ENCODE measurements around the gene KHSRP.

KHSRP gene

DNA sequence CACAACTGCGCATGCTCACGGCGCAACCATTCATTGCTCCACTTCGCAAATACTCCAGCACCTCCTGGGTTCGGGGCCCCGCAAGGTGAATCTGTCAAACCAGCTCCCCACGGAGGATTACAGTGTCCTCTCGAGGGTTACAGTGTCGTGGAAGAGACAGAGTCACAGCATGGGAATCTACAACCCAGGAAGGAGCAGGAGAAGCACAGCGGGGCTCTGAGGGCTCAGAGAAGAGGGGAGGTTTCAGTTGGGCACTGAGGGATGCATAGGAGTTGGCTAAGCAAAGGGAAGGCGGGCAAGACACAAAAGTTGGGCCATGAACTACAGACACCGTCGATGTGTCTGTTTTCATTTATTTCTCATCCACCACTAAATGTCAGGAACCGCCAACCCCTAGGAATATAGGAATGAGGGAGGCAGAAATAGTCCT lies 30.6 kb downstream of the KHSRP start:
- Histone ChIP-seq H3K4me1 (ENCODE audit: control insufficient read depth, insufficient read depth, low read length, poor library complexity, severe bottlenecking) (peaks cover 9% of the 10 kb centered on the region), H3K36me3 (ENCODE audit: control insufficient read depth, insufficient read depth, low read length) (peaks cover 11% of the 10 kb centered on the region), H3K4me3 (ENCODE audit: insufficient read depth, low read depth, low read length, poor library complexity, severe bottlenecking) (peak overlapping the region; percentile 79), H3K9me3 (ENCODE audit: control insufficient read depth, low read length) (no peaks in the 10 kb centered on the region), H3K27me3 (replicated peaks; ENCODE audit: control insufficient read depth, insufficient read depth, low read length, poor library complexity, severe bottlenecking) (no peaks in the 10 kb centered on the region), H3K27ac (ENCODE audit: insufficient read depth, low read length, poor library complexity, severe bottlenecking) (peak overlapping the region; percentile 97)
- peak in 1 of 3 donors; percentile 42 for DNase-seq

DNA sequence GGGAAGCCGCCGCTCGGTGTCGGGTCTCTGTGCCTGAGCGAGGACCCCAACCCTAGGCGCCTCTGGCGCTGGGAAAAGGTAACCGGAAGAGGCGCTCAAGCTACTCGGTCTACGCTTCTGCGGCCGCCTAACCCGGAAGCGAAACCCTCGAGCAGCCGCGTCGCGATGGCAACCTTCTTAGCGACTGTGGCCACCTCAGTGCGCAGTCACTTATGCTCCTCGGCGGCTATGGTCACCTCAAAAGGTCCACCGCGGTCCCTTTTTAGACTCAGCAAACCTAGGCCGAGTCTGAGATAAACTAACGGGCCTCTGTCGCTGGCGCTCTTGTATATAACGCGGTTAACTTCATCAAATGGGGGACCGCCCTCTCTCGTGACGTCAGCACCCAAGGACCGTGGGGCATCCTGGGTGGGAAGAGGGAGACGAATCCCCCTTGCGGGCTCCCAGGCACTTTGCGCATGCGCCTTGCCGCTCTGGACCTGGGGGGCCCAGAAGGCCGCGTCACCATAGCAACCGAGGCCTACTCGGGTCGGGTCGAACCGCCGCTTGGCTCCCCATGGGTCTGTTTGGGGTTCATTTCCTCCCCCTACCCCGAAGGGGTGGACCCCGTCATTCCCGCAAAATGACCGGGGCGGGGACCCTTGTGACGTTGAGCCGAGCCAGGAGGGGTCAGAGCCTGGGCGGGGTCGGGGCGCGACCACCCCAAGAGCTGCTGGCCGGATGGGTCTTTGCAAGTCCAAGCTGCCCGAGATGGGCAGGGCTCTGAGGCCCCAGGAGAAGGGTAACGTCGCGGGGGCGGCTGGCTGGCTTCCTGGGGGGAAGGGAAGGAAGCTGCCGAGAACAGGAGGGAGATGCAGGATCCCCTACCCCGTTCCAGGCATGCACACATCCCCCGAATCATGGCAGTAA lies 31.3 kb downstream of the KHSRP start, which contains the start of gene GTF2F1:
TSS of gene GTF2F1 (minus strand) at position 91 of the 909 bp plus-strand sequence. CDS start 169 bp downstream, outside the sequence.
- Histone ChIP-seq H3K27me3 (replicated peaks; ENCODE audit: control insufficient read depth, insufficient read depth, low read length, poor library complexity, severe bottlenecking) (no peaks in the 10 kb centered on the region), H3K4me3 (ENCODE audit: insufficient read depth, low read depth, low read length, poor library complexity, severe bottlenecking) (peak within 1 kb of the TSS; percentile 79), H3K4me1 (ENCODE audit: control insufficient read depth, insufficient read depth, low read length, poor library complexity, severe bottlenecking) (peaks cover 9% of the 10 kb centered on the region), H3K27ac (ENCODE audit: insufficient read depth, low read length, poor library complexity, severe bottlenecking) (peak within 1 kb of the TSS; percentile 97), H3K9me3 (ENCODE audit: control insufficient read depth, low read length) (no peaks in the 10 kb centered on the region), H3K36me3 (ENCODE audit: control insufficient read depth, insufficient read depth, low read length) (peaks cover 17% of the 10 kb centered on the region)
- DNase-seq = peak; percentile 86 to 93 (median 91)

DNA sequence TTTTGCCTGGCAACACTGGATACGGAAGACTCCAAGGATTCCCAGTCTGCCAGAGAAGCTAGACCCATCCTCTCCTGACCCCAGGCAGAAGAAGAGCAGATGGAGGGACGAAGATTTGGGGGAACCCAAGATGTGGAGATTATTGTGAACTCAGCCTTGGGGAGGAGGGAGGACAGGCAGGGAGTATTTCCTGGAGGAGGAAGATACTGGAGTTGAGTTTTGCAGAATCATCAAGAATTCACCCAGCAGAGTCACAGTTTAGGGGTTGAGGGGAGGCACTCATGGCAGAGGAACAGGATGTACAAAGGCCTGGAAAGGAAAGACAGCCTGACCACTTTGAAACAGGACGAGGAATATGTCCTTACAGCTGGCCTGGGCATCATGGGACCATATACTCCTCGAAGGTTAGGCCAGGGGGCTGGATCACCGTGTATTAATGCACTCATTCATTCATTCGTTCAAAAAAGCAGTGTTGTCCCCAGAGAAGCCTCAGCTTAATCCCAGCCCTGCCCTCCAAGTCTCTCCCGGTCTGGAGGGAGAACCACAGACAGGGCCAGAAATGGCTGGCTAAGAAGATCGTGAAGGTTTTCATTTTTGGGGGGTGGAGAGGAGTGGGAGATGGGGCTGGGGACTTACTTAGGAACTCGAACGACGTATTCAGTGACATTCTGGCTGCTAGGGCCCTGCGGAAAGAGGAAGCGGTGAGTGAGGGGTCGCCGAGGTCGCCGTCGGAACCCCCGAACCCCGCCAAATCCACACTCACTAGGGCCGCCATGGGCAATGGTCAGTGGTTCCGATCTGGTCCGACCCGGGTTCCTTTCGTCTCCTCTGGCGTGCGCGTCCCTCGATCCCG lies 32.2 kb downstream of the KHSRP start:
- Histone ChIP-seq H3K36me3 (ENCODE audit: control insufficient read depth, insufficient read depth, low read length) (peaks cover 26% of the 10 kb centered on the region), H3K4me1 (ENCODE audit: control insufficient read depth, insufficient read depth, low read length, poor library complexity, severe bottlenecking) (peaks cover 9% of the 10 kb centered on the region)

DNA sequence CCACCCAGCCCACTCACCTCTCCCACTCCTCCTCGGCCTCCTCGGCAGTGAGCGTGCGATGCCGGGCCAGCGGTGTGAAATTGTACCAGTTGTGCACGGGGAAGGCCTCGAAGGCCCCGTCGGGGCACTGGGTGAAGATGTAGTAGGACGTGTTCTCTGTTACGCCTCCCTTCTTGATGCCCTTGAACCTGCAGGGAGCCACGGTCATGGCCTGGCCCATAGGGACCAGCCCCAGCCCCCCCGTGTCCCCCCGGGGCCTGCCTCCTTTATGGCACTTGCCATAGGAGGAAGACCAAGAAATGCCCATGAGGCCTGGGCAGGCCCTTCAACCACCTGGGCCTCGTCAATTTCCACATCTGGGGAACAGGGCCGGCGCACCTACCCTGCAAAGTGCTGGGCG lies 37.2 kb downstream of the KHSRP start:
- Histone ChIP-seq H3K27me3 (replicated peaks; ENCODE audit: control insufficient read depth, insufficient read depth, low read length, poor library complexity, severe bottlenecking) (no peaks in the 10 kb centered on the region), H3K9me3 (ENCODE audit: control insufficient read depth, low read length) (no peaks in the 10 kb centered on the region), H3K36me3 (ENCODE audit: control insufficient read depth, insufficient read depth, low read length) (peaks cover 63% of the 10 kb centered on the region), H3K27ac (ENCODE audit: insufficient read depth, low read length, poor library complexity, severe bottlenecking) (no peak overlapping the region), H3K4me3 (ENCODE audit: insufficient read depth, low read depth, low read length, poor library complexity, severe bottlenecking) (no peak overlapping the region), H3K4me1 (ENCODE audit: control insufficient read depth, insufficient read depth, low read length, poor library complexity, severe bottlenecking) (peaks cover 4% of the 10 kb centered on the region)
- DNase-seq = no peak

More for the DNA sequence above, 32.2 kb downstream of the KHSRP start:
- H3K4me3 ChIP-seq (ENCODE audit: insufficient read depth, low read depth, low read length, poor library complexity, severe bottlenecking) = peak overlapping the region; percentile 79
- no peak for DNase-seq
- no peaks in the 10 kb centered on the region for H3K9me3 ChIP-seq (ENCODE audit: control insufficient read depth, low read length)
- H3K27ac ChIP-seq (ENCODE audit: insufficient read depth, low read length, poor library complexity, severe bottlenecking) = peak overlapping the region; percentile 97
- no peaks in the 10 kb centered on the region for H3K27me3 ChIP-seq (replicated peaks; ENCODE audit: control insufficient read depth, insufficient read depth, low read length, poor library complexity, severe bottlenecking)

DNA sequence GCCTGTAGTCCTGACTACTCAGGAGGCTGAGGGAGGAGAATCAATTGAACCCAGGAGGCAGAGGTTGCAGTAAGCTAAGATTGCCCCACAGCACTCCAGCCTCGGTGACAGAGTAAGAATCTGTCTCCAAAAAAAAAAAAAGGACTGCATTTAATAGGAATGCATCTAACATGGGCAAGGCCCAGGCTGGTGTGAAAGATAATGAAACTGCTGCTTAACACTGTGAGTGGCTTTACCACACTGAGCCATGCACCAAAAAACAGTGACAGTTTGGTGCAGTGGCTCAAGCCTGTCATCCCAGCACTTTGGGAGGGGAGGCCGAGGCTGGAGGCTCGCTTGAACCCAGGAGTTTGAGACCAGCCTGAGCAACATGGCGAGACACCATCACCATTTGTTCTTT lies 40.2 kb downstream of the KHSRP start:
- Histone ChIP-seq H3K4me1 (ENCODE audit: control insufficient read depth, insufficient read depth, low read length, poor library complexity, severe bottlenecking) (no peaks in the 10 kb centered on the region), H3K27me3 (replicated peaks; ENCODE audit: control insufficient read depth, insufficient read depth, low read length, poor library complexity, severe bottlenecking) (no peaks in the 10 kb centered on the region), H3K4me3 (ENCODE audit: insufficient read depth, low read depth, low read length, poor library complexity, severe bottlenecking) (no peak overlapping the region), H3K27ac (ENCODE audit: insufficient read depth, low read length, poor library complexity, severe bottlenecking) (no peak overlapping the region), H3K9me3 (ENCODE audit: control insufficient read depth, low read length) (no peaks in the 10 kb centered on the region), H3K36me3 (ENCODE audit: control insufficient read depth, insufficient read depth, low read length) (peaks cover 81% of the 10 kb centered on the region)
- DNase-seq = no peak

DNA sequence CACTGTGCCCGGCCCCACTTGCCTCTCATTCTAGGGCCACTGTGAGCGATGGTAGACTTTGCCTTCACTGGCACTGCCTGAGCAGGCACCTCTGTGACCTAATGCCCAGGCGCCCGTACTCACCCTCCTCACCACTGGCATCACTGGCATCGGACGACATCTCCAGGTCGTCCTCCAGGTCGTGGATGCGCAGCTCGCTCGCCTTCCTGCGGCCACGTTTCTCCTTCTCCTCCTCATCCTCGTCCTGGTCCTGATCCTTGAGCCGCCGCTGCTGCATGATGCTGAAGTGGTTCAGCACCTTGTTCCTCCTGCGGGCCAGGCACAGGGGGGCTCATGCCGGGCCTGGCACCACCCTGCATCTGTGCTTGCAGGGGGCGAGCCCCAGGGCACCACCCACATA lies 41.4 kb downstream of the KHSRP start:
- peaks cover 72% of the 10 kb centered on the region for H3K36me3 ChIP-seq (ENCODE audit: control insufficient read depth, insufficient read depth, low read length)
- H3K27ac ChIP-seq (ENCODE audit: insufficient read depth, low read length, poor library complexity, severe bottlenecking) = no peak overlapping the region
- no peaks in the 10 kb centered on the region for H3K27me3 ChIP-seq (replicated peaks; ENCODE audit: control insufficient read depth, insufficient read depth, low read length, poor library complexity, severe bottlenecking)
- H3K4me3 ChIP-seq (ENCODE audit: insufficient read depth, low read depth, low read length, poor library complexity, severe bottlenecking) = no peak overlapping the region
- no peaks in the 10 kb centered on the region for H3K9me3 ChIP-seq (ENCODE audit: control insufficient read depth, low read length)
- DNase-seq = no peak
- no peaks in the 10 kb centered on the region for H3K4me1 ChIP-seq (ENCODE audit: control insufficient read depth, insufficient read depth, low read length, poor library complexity, severe bottlenecking)

DNA sequence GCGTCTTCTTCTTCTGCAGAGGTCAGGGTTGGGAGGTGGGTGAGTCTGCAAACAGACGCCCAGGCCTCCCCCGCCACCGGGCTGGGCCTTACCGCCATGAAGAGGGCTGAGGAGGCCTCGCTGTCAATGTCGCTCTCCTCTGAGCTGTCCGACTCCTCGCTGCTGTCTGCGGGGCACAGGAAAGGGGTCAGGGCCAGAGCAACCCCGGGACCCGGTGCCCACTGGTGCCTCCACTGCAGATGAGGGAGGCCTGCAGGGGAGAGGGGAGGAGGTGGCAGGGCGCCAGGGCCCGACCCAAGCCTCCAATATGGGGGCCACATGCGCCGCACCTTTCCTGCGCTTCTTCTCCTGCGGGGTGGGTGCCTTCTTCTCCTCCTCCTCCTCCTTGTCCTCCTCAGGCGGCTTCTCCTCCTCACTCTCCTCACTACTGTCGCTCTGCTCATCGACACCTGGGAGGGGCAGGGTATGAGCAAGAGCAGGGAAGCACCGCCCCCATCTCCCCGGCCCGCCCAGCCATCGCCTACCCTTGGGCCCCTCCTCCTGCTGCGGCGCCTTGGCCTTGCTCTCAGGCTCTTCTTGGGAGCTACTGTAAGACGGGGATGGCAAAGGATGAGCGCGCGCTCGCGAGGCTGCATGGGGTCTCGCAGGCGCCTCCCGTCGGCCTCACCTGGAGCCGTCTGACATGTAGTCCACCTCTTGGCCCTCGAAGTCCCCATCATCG lies 43.4 kb downstream of the KHSRP start:
- no peak overlapping the region for H3K27ac ChIP-seq (ENCODE audit: insufficient read depth, low read length, poor library complexity, severe bottlenecking)
- peaks cover 52% of the 10 kb centered on the region for H3K36me3 ChIP-seq (ENCODE audit: control insufficient read depth, insufficient read depth, low read length)
- no peaks in the 10 kb centered on the region for H3K4me1 ChIP-seq (ENCODE audit: control insufficient read depth, insufficient read depth, low read length, poor library complexity, severe bottlenecking)
- DNase-seq = no peak
- no peaks in the 10 kb centered on the region for H3K9me3 ChIP-seq (ENCODE audit: control insufficient read depth, low read length)
- H3K27me3 ChIP-seq (replicated peaks; ENCODE audit: control insufficient read depth, insufficient read depth, low read length, poor library complexity, severe bottlenecking) = no peaks in the 10 kb centered on the region
- H3K4me3 ChIP-seq (ENCODE audit: insufficient read depth, low read depth, low read length, poor library complexity, severe bottlenecking) = no peak overlapping the region

DNA sequence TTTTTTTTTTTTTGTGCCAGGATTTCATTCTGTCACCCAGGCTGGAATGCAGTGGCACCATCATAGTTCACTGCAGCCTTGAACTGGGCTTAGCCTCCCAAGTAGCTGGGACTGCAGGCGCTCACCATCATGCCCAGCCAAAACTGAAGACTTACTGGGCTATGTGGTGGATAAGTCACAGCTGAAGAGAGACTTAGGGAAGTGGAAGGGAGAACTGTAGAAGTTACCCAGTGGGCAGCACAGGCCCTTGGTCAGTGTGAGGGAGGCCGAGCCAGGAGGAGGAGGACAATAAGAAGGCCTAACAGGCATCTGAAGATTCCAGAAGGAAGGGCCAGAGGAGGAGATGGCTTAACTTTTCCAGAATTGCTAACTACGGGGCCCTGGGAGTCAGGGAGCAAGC lies 44.9 kb downstream of the KHSRP start:
- H3K36me3 ChIP-seq (ENCODE audit: control insufficient read depth, insufficient read depth, low read length) = peaks cover 46% of the 10 kb centered on the region
- no peak for DNase-seq
- no peaks in the 10 kb centered on the region for H3K9me3 ChIP-seq (ENCODE audit: control insufficient read depth, low read length)
- H3K27ac ChIP-seq (ENCODE audit: insufficient read depth, low read length, poor library complexity, severe bottlenecking) = no peak overlapping the region
- H3K27me3 ChIP-seq (replicated peaks; ENCODE audit: control insufficient read depth, insufficient read depth, low read length, poor library complexity, severe bottlenecking) = no peaks in the 10 kb centered on the region
- H3K4me1 ChIP-seq (ENCODE audit: control insufficient read depth, insufficient read depth, low read length, poor library complexity, severe bottlenecking) = no peaks in the 10 kb centered on the region
- no peak overlapping the region for H3K4me3 ChIP-seq (ENCODE audit: insufficient read depth, low read depth, low read length, poor library complexity, severe bottlenecking)

DNA sequence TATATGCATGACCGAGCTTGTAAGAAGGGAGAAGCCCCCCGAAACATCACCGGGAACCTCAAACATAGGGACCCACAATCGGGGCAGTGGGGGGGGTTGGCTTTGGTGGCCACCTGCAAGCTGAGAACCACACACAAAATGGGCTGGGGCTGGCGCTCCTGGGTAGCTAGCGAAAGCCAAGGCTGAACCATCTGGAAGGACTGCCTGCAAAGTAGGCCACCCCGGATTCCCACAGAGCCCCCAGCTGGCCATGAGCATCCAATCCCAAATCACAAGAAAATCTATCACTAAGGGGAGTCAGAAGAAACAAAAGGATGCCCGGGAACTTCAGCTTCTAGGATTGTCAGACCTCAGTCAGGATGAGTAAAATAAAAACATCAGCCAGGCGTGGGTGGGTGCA lies 46.1 kb downstream of the KHSRP start:
- H3K9me3 ChIP-seq (ENCODE audit: control insufficient read depth, low read length) = no peaks in the 10 kb centered on the region
- no peak overlapping the region for H3K4me3 ChIP-seq (ENCODE audit: insufficient read depth, low read depth, low read length, poor library complexity, severe bottlenecking)
- peaks cover 37% of the 10 kb centered on the region for H3K36me3 ChIP-seq (ENCODE audit: control insufficient read depth, insufficient read depth, low read length)
- no peaks in the 10 kb centered on the region for H3K4me1 ChIP-seq (ENCODE audit: control insufficient read depth, insufficient read depth, low read length, poor library complexity, severe bottlenecking)
- no peak for DNase-seq
- H3K27me3 ChIP-seq (replicated peaks; ENCODE audit: control insufficient read depth, insufficient read depth, low read length, poor library complexity, severe bottlenecking) = no peaks in the 10 kb centered on the region
- H3K27ac ChIP-seq (ENCODE audit: insufficient read depth, low read length, poor library complexity, severe bottlenecking) = no peak overlapping the region
